Ramos (cell line): ENCODE data around the gene OR5H15.
"Not testable (repeated sequence)": the region's sequence is repeated elsewhere in the genome, so short reads cannot be mapped to it uniquely, and the experiment has no call there.

Experiments used
- in situ Hi-C: fragments of 300-500 bp; cut with MboI; formaldehyde crosslinking; loops from one replicate; pipeline ENCODE4 v1.14.3; 2022; ENCODE audit warnings: low sequenced_read_pairs; ENCODE audit not compliant: unreplicated experiment

Gene OR5H15

DNA sequence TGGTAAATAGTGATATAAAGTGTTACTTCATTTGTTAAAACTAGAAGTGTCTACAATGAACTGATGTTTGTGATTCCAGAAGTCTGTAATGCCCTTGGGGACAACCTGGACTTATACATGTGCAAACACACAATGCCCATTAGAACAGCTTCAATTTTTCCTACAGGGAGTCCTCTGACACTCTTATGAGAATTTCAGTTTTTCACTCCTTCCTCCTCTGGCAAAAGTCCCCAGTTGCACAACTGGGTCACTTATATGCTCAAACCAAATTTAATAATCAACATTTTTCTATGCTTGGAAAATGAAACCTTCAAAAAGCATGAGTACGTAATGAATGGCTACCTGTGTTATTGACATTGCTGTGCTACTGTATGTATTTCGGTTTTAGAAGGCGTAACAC lies at the start of gene OR5H15:
Gene OR5H15, plus strand, starts transcription at position 301 of the 400 bp plus-strand sequence. CDS start 2,004 bp downstream, outside the sequence.
- in situ Hi-C loops = no loop called here

DNA sequence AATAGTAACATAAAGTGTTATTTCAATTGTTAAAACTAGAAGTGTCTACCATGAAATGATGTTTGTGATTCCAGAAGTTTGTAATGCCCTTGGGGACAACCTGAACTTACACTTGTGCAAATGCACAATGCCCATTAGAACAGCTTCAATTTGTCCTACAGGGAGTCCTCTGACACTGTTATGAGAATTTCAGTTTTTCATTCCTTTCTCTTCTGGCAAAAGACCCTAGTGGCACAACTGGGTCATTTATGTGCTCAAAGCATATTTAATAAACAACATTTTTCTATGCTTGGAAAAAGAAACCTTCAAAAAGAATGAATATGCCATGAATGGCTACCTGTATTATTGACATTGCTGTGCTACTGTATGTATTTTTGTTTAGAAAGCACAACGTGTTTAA lies 36.1 kb upstream of the OR5H15 start, which contains the start of gene OR5H1:
Gene OR5H1, plus strand, starts transcription at position 301 of the 400 bp plus-strand sequence. CDS start 1,977 bp downstream, outside the sequence.
- in situ Hi-C loops = no loop called here

DNA sequence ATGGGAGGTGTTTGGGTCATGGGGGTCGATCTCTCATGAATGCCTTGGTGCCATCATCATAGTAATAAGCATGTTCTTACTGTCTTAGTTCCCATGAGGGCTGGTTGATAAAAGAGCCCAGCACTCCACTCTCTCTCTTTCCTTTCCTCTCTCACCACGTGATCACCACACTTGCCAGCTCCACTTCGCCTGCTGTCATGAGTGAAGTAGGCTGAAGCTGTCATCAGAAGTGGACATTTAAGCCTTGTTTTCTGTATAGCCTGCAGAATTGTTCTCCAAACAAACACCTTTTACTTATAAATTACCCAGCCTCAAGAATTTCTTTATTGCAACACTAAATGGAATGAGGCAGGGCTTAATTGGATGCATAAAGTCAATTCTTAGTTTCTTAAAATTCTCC lies 29.9 kb upstream of the OR5H15 start:
- in situ Hi-C loops = no loop called here

DNA sequence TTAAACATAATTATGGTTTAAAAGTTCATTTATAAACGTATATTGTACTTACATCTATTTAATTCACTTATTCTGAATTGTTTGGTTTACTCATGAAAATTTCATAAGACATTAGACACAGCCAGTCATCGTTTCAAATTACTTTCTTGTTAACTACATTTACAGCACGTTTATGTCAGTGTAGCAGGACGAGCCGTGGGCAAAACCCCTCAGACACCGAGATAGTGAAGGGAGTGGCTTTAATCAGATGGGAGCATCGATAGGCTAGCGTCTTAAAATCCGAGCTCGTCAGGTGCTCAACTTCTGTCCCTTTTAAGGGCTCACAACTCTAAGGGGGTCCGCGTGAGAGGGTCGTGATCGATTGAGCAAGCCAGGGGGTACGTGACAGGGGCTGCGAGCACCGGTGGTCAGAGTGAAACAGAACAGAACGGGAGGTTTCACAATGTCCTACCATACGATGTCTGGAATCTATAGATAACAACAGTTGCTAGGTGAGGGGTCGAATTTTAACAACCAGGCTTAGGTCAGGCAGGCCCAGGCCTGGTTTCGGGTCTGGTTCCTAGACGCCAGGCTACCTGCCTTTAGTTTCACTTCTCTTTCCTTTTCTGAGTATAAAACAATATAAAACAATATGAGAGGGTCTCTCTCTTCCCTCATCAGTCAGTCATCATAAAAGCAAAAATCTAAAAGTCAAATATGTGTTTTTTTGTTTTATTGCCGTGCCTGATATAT lies 28.5 kb upstream of the OR5H15 start:
- in situ Hi-C loops = not testable (repeated sequence)

DNA sequence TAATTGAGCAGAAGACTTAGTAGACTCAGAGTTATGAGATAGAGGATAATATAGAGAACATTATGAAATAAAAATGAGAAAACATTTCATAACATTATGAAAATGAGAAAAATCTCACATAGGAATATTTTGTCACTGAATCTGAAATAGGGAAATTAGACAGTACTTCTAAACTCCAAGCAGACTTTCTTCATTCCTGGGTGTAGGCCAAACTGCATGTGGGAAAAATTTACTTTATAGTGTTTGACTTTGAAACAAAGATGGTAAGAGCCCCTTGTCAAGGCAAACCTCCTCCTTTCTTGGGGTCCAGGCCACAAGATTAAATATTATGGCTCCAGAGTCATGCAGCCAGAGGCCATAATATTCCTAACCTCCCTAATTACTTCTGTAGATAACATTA lies 26.0 kb upstream of the OR5H15 start:
- in situ Hi-C loops = no loop called here

DNA sequence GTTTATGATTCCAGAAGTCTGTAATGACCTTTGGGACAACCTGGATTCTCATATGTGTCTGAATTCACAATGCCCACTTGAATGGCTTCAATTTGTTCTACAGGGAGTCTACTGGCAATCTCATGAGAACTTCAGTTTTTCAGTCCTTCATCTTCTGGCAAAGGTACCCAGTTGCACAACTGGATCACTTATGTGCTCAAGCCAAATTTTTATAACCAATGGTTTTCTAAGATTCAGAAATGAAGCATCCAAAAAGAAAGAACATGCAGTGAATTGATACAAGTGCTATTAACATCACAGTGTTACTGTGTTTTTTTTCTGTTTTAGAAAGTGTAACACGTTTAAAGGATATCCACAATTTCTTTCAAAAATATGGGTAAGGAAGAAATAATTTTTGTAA lies 19.3 kb upstream of the OR5H15 start, which contains the start of gene OR5H14:
Gene OR5H14, plus strand, starts transcription at position 301 of the 400 bp plus-strand sequence. CDS start 1,907 bp downstream, outside the sequence.
- in situ Hi-C loops = no loop called here

DNA sequence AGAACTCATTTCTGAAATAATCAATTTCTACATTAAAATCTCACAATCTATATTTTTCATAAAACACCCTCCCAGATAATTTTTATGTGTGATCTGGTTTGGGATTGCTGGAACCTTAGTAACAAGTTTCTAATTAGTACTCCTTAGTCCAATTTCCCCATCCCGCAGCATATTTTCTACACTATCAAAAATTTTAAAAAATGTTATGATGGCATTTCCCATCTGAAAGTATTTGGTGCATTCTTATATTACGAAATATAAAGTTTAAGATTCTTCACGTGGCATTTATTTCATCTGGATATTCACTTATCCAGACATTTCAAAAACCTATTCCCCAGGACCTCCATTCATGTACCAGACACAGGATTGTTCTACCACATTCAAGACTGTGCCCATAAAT lies 17.7 kb upstream of the OR5H15 start:
- in situ Hi-C loops = no loop called here

DNA sequence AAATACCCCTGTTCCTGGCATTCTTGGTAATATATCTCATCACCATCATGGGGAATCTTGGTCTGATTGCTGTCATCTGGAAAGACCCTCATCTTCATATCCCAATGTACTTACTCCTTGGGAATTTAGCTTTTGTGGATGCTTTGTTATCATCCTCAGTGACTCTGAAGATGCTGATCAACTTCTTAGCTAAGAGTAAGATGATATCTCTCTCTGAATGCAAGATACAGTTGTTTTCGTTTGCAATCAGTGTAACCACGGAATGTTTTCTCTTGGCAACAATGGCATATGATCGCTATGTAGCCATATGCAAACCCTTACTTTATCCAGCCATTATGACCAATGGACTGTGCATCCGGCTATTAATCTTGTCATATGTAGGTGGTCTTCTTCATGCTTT lies 17.0 kb upstream of the OR5H15 start:
- in situ Hi-C loops = not testable (repeated sequence)

DNA sequence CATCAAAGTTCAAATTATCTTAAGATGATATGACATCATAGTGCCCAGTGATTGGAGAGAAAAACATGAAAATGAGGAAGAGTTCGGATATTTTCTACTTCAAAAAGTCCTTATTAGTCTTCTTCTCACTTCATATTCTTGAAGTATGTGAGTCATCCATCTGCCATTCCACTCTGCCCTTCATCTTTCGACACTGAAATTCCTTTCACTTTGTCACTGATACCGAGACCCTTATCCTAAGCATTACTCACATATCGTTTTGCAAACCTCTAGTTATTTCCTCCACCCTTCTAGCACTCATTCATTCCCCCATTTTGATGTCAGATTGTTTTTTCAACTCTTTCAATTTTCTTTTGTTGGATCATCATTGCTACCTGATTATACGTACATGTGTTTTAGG lies 15.3 kb upstream of the OR5H15 start:
- in situ Hi-C loops = no loop called here

DNA sequence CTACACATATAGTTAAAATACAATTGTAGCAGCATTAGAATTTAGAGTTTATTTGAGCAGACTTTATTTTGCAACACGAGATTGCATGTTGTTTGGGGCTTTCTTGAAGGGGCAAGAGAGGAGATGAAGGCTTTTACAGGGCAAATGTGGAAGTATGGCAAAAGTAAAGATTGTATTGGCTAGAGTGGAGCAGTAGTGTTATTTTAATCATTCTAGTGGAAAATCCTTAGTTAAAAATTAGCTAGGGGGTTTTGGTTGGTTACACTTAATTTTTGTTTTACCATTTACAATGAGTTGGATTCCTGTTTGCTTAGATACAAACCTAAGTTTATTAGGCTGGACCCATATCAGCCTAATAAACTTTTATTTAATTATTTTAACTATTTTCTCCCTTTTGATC lies 4.6 kb downstream of the OR5H15 start:
- in situ Hi-C loops = no loop called here

DNA sequence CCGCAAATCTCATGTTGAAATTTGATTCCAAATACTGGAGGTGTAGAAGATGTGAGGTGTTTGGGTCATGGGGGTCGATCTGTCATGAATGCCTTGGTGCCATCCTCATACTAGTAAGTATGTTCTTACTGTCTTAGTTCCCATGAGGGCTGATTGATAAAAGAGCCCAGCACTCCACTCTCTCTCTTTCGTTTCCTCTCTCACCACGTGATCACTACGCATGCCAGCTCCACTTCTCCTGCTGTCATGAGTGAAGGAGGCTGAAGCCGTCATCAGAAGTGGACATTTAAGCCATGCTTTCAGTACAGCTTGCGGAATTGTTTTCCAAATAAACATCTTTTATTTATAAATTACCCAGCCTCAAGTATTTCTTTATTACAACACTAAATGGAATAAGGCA lies 6.1 kb downstream of the OR5H15 start:
- in situ Hi-C loops = no loop called here

DNA sequence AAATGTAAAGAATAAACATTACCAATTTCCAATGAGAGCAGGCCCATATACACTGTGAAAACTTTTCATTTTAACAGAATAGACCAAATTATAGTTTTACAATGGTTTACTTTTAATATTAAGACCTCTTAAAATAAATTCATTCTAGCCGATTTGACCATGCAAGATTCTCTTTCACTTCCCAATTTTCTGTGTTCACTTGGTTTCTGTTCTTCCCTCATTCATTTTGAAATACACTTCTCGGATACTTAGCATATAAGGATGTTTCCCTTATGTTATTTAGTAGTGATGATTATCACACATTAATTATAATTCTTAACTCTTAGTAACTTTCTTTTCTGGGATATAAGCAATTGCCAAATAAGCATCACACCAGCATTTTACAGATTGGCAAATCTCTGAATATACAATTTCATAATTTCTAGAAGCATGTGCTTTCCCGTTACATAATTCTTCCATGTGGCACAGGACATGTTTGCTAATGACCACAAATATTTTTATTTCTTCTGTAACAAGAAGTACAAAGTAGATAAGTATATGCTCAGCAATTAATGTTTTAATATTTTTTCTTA lies 13.9 kb downstream of the OR5H15 start:
- in situ Hi-C loops = no loop called here

DNA sequence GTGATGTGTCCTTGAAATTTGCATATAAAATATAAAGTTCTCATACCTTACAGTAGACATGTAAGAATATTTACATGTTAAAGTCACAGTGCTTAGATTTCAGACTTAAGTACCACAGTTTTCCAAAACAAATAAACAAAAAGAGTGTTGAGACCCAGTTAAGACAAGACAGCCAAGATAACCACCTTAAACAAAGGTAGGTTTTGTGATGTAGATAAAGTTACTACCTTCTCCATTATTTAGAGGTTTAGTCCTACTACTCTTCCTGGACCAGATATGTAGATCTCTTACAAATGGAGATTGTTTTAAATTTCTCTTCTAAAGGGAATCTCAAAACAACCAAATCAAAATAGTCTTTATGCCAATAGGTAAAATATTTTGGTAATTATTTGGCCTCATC lies 15.7 kb downstream of the OR5H15 start:
- in situ Hi-C loops = no loop called here

DNA sequence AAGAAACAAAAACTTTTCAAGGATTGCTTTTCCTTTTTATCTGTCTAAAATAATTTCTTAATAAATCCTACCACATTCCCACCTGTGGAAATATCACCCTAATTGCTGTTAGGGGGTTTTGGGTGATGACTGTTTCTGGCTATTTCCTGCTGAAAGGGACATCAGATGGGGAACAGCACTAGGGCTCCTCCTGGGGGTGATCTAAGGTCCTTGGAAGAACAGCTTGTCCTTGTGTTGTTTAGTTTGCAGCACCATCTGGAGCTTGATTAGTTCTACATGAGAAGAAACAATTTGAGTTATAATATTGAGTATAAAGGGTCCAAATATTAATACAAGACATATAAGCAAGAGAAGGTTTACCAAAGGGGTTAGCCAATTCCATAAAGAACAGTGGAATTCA lies 18.7 kb downstream of the OR5H15 start:
- in situ Hi-C loops = no loop called here

DNA sequence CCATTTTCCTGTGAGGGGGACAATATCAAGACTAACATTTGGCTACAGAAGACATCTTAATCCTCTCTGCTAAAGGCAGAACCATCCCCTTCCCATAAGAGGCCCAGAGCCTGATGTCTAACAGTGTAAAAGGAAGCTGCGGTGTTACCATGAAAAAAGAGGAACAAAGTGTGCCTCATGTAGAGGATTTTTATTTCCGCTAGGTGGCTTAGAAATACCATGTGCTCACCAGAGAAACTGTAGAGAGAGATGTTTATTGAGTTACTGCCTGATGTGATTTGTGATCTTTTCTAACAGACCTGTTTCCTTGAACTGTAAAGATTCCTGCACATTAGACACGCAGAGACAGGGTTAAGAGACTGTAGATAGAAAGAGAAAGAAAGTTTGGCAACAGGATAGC lies 22.0 kb downstream of the OR5H15 start:
- in situ Hi-C loops = no loop called here

DNA sequence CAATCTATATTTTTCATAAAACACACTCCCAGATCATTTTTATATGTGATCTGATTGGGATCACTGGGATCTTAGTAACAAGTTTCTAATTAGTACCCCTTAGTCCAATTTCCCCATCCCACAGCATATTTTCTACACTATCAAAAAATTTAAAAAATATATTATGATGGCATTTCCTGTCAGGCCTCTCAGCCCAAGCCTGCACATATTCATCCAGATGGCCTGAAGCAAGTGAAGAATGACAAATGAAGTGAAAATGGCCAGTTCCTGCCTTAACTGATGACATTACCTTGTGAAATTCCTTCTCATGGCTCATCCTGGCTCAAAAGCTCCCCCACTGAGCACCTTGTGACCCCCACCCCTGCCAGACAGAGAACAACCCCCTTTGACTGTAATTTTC lies 24.4 kb downstream of the OR5H15 start:
- in situ Hi-C loops = not testable (repeated sequence)

DNA sequence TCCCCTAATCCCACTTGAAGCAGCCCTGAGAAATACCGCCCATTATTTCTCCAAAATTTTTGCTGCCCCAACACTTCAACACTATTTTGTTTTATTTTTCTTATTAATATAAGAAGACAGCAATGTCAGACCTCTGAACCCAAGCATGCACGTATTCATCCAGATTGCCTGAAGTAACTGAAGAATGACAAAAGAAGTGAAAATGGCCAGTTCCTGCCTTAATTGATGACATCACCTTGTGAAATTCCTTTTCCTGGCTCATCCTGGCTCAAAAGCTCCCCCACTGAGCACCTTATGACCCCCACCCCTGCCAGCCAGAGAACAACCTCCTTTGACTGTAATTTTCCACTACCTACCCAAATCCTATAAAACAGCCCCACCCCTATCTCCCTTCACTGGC lies 29.8 kb downstream of the OR5H15 start:
- in situ Hi-C loops = not testable (repeated sequence)

DNA sequence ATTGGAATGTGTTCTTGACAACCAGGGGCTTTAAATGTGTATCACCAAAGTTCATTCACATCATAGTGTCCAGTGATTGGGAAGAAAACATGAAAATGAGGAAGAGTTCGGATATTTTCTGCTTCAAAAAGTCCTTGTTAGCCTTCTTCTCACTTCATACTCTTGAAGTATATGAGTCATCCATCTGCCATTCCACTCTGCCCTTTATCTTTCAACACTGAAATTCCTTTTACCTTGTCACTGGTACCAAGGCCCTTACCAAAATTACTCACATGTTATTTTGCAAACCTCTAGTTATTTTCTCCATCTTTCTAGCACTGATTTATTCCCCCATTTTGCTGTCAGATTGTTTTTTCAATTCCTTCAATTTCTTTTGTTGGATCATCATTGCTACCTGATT lies 32.5 kb downstream of the OR5H15 start:
- in situ Hi-C loops = no loop called here

DNA sequence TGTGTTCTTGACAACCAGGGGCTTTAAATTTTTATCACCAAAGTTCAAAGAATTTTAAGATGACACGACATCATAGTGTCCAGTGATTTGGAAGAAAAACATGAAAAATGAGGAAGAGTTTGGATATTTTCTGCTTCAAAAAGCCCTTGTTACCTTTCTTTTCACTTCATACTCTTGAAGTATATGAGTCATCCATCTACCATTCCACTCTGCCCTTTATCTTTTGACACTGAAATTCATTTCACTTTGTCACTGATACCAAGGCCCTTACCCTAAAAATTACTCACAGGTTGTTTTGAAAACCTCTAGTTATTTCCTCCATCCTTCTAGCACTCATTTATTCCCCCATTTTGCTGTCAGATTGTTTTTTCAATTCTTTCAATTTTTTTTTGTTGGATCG lies 42.7 kb downstream of the OR5H15 start:
- in situ Hi-C loops = no loop called here

DNA sequence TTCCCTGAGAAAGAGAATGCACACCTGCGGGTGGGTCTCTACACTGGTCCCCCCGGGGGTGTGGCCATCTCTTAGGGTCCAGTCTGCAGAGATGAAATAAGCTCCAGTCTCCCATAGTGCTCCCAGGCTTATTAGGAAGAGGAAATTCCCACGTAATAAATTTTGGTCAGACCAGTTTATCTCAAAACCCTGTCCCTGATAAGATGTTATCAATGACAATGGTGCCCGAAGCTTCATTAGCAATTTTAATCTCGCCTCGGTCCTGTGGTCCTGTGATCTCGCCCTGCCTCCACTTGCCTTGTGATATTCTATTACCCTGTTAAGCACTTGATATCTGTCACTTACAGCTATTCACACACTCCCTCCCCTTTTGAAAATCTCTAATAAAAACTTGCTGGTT lies 46.8 kb downstream of the OR5H15 start:
- in situ Hi-C loops = no loop called here

DNA sequence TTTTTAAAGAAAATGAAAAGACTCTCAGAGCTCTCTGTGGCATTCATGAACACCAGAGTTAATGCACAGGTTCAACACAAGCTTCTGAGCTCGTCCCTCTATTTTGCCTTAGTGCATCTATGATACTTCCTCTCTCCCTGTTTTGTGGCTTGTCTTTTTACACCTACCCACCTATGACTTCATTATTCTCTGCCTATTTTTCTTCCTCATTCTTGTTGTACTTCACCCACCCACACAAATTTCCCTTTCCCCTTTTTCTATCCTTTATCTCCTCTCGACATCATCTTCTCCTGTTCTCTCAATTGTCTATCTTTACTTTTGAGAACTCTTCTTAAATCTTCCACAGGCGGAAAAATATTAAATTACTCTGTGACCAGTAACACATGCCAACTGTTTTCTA lies 48.6 kb downstream of the OR5H15 start:
- in situ Hi-C loops = no loop called here
